Measurements from ENCODE around the gene ERCC6.

Gene ERCC6

DNA sequence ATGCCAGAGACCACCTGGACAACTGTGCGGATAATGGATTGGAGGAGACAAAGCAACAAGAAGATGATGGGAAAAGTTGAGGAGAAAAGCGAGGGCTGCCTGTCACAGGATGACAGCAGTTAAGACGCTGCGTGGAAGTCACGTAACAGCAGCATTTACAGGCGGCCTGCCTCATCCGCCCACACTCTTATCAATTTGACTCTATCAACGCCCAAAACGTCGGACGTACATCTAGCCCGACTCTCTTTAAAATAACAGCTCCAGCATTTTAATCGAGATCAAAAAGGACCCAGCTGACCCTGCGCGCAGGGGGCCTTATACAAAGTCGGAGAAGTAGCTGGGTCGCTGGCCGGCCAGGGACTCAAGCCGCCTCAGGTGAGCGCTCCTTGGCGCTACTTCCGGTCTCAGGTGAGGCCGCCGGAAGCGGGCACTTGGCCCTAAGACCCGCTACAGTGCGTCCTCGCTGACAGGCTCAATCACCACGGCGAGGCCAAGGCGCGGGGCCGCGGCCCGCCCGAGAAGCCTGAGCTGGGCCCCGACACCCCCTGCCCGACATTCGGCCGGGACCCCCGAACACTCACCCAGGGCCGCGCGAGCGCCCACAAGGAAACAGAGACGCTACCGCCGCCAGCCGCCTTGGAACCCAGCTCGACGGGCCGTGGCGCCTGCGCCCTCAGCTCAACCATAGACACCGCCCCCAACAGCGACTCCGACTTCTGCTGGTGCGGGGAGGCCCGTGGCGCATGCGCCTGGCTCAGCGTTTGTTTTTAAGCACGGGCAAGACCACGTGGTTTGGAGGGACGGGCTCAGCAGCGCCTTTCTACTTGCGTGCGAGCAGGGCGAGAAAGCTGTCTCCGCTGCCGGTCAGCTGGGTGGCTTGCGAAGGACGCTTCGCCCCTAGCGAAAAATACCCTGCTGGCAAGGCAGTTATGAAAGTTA lies at the start of gene ERCC6:
TSS of gene ERCC6 (minus strand) at position 741 of the 939 bp plus-strand sequence.
- DNase-seq (ENCODE audit: low read depth): peak; percentile 84

- DNase-seq (ENCODE audit: low read depth): no peak
Measured at GRCh38 chr10:49587981-49588380, 49.1 kb upstream of the ERCC6 start.

- DNase-seq (ENCODE audit: low read depth): no peak
Measured at GRCh38 chr10:49585387-49585786, 46.5 kb upstream of the ERCC6 start.

- no peak for DNase-seq (ENCODE audit: low read depth)
Measured at GRCh38 chr10:49579621-49580020, 40.7 kb upstream of the ERCC6 start.

GRCh38 chr10:49578392-49578791 lies 39.5 kb upstream of the ERCC6 start:
- DNase-seq (ENCODE audit: low read depth): no peak

DNA sequence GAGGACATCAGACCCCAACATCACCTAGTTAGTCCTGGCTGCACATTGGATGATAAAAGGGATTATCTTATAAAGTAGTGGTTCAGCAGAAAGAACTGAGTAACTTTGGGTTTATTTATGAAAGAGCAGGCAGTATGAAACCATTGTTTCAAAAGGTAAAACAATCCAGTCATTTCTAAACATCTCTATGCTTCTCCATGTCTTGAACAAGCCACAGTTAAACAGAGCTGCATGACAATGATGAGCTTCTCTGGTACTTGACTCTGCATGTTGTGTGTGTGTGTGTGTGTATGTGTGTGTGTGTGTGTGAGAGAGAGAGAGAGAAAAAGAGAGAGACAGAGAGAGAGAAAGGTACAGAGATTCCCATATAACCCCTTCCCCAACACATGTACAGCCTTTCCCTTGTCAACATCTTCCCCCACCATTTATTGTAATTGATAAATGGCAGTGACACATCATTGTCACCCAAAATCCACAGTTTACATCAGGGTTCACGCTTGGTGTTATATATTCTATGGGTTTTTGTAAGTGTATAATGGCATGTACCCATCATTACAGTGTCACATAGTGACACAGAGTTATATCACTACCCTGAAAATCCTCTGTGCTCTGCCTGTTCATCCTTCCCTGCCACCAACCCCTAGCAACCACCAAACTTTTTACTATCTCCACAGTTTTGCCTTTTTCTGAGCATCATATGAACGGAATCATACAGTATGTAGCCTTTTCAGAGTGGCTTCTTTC lies 38.4 kb upstream of the ERCC6 start:
- DNase-seq (ENCODE audit: low read depth): no peak

GRCh38 chr10:49575489-49576072 lies 36.7 kb upstream of the ERCC6 start:
- no peak for DNase-seq (ENCODE audit: low read depth)

DNA sequence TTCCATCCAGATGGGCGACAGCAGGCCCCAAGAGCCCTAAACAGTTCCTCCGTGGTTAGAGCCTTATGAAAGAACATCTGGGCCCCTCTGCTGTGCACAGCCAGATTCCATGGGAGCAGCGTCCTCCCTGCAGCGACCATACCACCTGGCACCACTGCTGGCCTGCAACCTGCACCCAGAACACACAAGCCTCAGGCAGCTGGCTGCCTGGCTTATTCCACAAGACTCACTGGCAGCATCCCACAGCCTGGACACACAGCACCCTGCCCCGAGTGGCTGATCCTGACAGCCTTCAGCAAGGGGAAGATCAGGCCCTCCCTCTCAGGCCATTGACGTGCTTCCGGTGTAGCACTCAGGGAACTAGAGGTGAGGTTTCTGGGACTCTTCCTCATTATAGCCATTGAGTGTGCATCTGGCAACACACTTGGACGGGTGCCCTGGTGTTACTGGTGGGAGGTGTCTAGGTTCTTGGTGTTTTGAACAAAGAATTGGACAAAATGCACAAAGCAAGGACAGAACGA lies 33.7 kb upstream of the ERCC6 start:
- DNase-seq (ENCODE audit: low read depth): no peak

DNA sequence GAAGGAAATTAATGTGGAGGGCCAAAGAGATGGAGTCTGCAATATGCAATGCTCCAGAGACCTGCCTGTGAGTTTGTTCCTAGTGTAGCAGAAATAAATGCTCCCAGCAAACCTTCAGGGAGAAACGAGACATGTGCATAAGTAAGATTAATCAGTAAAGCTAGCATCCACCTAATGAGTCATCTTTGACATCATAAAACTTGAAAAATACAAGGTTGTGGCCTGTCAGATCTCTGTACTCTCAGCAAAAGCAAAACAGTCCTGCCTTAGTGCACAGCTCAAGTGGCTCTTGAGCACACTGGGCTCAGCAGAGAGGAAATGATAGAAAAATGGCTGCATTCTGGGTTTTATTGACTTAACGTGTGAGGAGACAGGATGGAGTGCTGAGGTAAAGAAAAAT lies 32.5 kb upstream of the ERCC6 start:
- DNase-seq (ENCODE audit: low read depth): no peak

GRCh38 chr10:49569031-49569631 lies 30.2 kb upstream of the ERCC6 start:
- DNase-seq (ENCODE audit: low read depth): no peak

DNA sequence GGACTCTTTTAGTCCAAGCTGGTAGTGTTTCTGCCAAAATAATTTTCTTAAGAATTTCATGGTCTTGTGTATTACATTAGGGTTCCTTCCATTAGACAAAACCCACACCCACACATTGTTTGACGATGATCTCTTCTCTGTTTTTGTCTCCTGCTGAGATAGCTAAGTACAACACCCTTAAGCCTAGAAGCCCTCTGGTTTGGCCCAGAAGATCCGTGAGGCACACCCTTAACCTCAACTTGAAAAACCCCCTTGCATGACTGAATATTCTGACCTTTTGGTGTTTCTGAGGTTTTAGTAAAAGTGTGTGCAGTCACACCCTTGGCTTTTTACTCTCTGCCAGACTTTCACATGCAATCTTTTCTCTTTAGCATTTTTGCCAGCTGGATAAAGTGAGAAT lies 29.3 kb upstream of the ERCC6 start:
- DNase-seq (ENCODE audit: low read depth): no peak

GRCh38 chr10:49567810-49568209 lies 28.9 kb upstream of the ERCC6 start:
- no peak for DNase-seq (ENCODE audit: low read depth)

DNA sequence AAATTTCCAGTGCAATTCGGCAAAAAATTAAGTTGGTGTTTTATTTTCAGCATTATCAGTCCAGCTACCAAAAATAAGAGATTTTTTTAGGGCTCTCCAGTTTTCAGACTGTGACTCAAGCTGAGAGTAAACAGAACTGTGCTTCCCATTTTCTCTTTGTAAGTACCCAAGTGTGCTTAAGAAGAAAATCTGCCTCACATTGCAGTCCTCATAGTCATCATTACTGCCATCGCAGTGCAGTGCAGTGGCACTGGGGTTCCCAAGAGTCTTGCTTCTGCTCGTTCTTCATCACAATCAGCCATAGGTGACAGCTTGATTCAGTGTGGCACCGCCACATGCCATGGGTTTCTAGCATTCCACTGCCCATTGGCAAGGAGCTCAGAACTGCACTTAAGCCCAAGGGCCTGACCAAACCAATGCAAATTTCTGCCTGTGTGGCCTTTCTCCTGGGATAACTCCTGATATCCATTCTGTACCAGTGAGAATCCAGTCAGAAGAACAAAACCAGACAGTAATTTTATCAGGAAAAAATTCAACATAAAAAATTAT lies 25.6 kb upstream of the ERCC6 start:
- DNase-seq (ENCODE audit: low read depth): no peak

DNA sequence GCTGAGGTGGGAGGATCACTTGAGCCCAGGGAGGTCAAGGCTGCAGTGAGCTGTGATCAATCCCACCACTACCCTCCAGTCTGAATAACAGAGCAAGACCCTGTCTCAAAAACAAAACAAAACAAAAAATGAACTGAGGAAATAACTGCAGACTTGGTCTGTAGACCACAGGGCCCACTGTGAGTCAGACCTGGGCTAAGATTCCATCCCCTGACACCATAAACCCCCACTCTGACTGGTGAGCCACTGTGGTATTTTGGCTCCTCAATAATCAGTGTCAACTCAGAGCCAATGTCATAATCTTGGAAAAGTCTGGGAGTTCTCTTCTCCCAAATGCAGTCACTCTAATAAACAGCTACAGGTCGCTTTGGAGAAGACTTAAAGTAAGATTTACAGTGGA lies 24.0 kb upstream of the ERCC6 start:
- no peak for DNase-seq (ENCODE audit: low read depth)

- no peak for DNase-seq (ENCODE audit: low read depth)
Measured at GRCh38 chr10:49560526-49560925, 21.6 kb upstream of the ERCC6 start.

GRCh38 chr10:49559476-49559875 lies 20.6 kb upstream of the ERCC6 start:
- no peak for DNase-seq (ENCODE audit: low read depth)

GRCh38 chr10:49558190-49558589 lies 19.3 kb upstream of the ERCC6 start:
- DNase-seq (ENCODE audit: low read depth): no peak

- no peak for DNase-seq (ENCODE audit: low read depth)
Measured at GRCh38 chr10:49557681-49558080, 18.8 kb upstream of the ERCC6 start.

DNA sequence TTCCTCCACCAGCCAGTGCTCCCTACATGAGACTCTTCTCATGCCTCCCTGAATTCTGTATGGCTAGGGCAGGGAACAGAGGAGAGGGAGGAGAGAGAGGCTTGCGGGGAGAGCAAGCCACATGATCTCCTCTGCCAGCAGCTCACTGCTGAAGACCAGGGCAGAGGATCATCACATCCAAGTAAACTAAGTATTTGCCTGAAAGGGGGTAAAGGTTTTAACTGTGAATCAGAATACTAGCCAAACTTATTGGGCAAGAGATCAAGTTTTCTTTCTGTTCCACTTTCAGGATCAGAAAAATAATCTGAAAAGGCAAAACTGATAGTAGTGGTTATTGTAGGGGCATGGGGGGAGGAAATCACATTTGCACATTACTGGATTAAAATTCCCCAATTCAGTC lies 17.8 kb upstream of the ERCC6 start:
- no peak for DNase-seq (ENCODE audit: low read depth)

GRCh38 chr10:49552277-49552676 lies 13.4 kb upstream of the ERCC6 start:
- no peak for DNase-seq (ENCODE audit: low read depth)

DNA sequence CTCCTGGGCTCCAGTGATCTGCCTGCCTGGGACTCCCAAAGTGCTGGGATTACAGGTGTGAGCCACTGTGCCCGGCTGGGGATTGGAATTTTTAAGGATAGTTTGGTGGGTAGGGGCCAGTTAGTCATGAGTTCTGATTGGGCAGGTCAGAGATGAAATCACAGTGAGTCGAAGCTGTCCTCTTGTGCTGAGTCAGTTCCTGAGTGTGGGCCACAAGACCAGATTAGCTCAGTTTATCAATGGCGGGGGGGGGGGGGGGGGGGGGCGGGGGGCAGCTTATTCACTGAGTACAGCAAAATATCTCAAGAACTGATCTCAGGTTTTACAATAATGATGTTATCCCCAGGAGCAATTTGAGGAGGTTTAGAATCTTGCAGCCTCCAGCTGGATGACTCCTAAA lies 11.6 kb upstream of the ERCC6 start:
- DNase-seq (ENCODE audit: low read depth): no peak
